Caco-2 (cell line): ENCODE results near the gene ADCY5. TPM values are rescaled to one million over a fixed set of nuclear protein-coding genes. Genes with fewer than 3 reads are reported as not detected.
A peak's percentile ranks its signal among the peaks of the same experiment; 100 is the strongest.

Experiments
- BruUV-seq: library from RNA; stranded (reverse); fragments of 400-500 nt; replicated peaks from 2 replicates; lab custom pipeline; 2021; lab: Mats Ljungman, UMichigan
- CTCF ChIA-PET: fragments of 300-600 bp; sonication (Branson Sonifier 250); formaldehyde crosslinking; loops from one replicate; lab custom pipeline; 2022; ENCODE audit warnings: antibody characterized with exemption; lab: Charles Lee
- POLR2A ChIA-PET: fragments of 300-600 bp; sonication (Branson Sonifier 250); formaldehyde crosslinking; loops from one replicate; lab custom pipeline; 2022; ENCODE audit warnings: antibody characterized with exemption; lab: Charles Lee
- DNase-seq, 2 experiments: peaks; one replicate each; pipeline versions ENCODE4 v3.0.0 to v3.0.0-alpha.2; 2020 to 2022
- H3K27me3 ChIP-seq: replicated peaks from 2 replicates; pipeline ENCODE4 v1.6.0; 2011; ENCODE audit warnings: low read length; ENCODE audit not compliant: control insufficient read depth, insufficient read depth
- H3K36me3 ChIP-seq: 2 replicates; pipeline ENCODE4 v1.5.1; 2011; ENCODE audit warnings: low read length; ENCODE audit not compliant: control insufficient read depth, insufficient read depth
- H3K4me1 ChIP-seq: fragments of 250-450 bp; sonication (Bioruptor Pico); 2 replicates; pipeline ENCODE4 v1.5.1; 2020; ENCODE audit warnings: mild to moderate bottlenecking
- H3K4me3 ChIP-seq: 2 replicates; pipeline ENCODE4 v1.5.1; 2011; ENCODE audit warnings: low read depth, mild to moderate bottlenecking, control low read depth, low read length
- H3K9me3 ChIP-seq: fragments of 250-450 bp; sonication (Bioruptor Pico); 2 replicates; pipeline ENCODE4 v1.5.1; 2020; ENCODE audit warnings: mild to moderate bottlenecking, moderate library complexity
- H3K27ac Mint-ChIP-seq: one replicate; pipeline ENCODE4 v1.8.0; 2022; ENCODE audit warnings: mixed read lengths; ENCODE audit not compliant: unreplicated experiment
- H3K27me3 Mint-ChIP-seq: one replicate; pipeline ENCODE4 v1.8.0; 2022; ENCODE audit warnings: mixed read lengths; ENCODE audit not compliant: insufficient read depth, unreplicated experiment
- H3K36me3 Mint-ChIP-seq: one replicate; pipeline ENCODE4 v1.8.0; 2022; ENCODE audit warnings: mild to moderate bottlenecking, mixed read lengths; ENCODE audit not compliant: insufficient read depth, unreplicated experiment
- H3K4me1 Mint-ChIP-seq: one replicate; pipeline ENCODE4 v1.8.0; 2022; ENCODE audit warnings: low read depth, mixed read lengths; ENCODE audit not compliant: unreplicated experiment
- H3K4me3 Mint-ChIP-seq: one replicate; pipeline ENCODE4 v1.8.0; 2022; ENCODE audit warnings: mild to moderate bottlenecking, moderate library complexity, mixed read lengths; ENCODE audit not compliant: unreplicated experiment
- H3K9me3 Mint-ChIP-seq: one replicate; pipeline ENCODE4 v1.8.0; 2022; ENCODE audit warnings: mixed read lengths; ENCODE audit not compliant: unreplicated experiment
- intact Hi-C: fragments of 100-400 bp; cut with micrococcal nuclease; formaldehyde crosslinking; loops from one replicate; pipeline ENCODE4 v1.10.0; 2022; ENCODE audit not compliant: unreplicated experiment
- total RNA-seq: library from RNA; stranded (reverse); gene quantifications from 2 replicates; pipeline ENCODE4 v1.2.3, GENCODE V29; 2022
- TF ChIP-seq, protein P1 (sequence below), 2 experiments: fragments of 200-600 bp in 1 of 2; IDR thresholded peaks; 1 replicate in 1 of 2; 2 replicates in 1 of 2; pipeline versions ENCODE4 v1.5.1 to v1.8.0; 2011 to 2022; ENCODE audit warnings: antibody characterized with exemption in 1 of 2, control low read depth in 1 of 2, inconsistent platforms in 1 of 2, low read depth in 1 of 2, low read length in 1 of 2, mild to moderate bottlenecking in 1 of 2, moderate library complexity in 1 of 2; ENCODE audit not compliant: insufficient read depth in 1 of 2, severe bottlenecking in 1 of 2, unreplicated experiment in 1 of 2

ADCY5 gene
- total RNA-seq, 1 experiment from 2014 or later = 0.91 TPM

DNA sequence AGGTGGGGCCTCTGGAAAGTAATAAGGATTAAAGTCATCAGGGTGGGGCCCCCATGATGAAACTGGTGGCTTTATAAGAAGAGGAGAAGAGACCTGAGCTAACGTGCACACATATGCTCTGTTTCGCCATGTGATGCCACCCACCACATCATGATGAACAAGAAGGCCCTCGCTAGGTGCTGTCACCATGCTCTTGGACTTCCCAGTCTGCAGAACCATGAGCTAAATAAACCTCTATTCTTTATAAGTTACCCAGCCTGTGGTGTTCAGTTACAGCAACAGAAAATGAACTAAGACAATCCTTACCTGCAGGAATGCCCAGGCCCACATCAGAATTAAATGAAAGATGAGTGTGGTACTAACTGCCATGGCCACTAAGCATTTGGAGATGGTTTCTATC, 79.8 kb downstream of the ADCY5 start:
- Histone ChIP-seq H3K4me1 (no peaks in the 10 kb centered on the region), H3K4me3 (no peak overlapping the region), H3K9me3 (no peaks in the 10 kb centered on the region), H3K36me3 (no peaks in the 10 kb centered on the region), H3K27me3 (no peaks in the 10 kb centered on the region)
- TF ChIP-seq, protein P1, sequence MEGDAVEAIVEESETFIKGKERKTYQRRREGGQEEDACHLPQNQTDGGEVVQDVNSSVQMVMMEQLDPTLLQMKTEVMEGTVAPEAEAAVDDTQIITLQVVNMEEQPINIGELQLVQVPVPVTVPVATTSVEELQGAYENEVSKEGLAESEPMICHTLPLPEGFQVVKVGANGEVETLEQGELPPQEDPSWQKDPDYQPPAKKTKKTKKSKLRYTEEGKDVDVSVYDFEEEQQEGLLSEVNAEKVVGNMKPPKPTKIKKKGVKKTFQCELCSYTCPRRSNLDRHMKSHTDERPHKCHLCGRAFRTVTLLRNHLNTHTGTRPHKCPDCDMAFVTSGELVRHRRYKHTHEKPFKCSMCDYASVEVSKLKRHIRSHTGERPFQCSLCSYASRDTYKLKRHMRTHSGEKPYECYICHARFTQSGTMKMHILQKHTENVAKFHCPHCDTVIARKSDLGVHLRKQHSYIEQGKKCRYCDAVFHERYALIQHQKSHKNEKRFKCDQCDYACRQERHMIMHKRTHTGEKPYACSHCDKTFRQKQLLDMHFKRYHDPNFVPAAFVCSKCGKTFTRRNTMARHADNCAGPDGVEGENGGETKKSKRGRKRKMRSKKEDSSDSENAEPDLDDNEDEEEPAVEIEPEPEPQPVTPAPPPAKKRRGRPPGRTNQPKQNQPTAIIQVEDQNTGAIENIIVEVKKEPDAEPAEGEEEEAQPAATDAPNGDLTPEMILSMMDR (IDR thresholded peaks at IDR 0.05; ENCODE audit: insufficient read depth in 1 of 2, low read depth in 1 of 2, low read length in 1 of 2, severe bottlenecking in 1 of 2, unreplicated experiment in 1 of 2) = no peak
- Mint-ChIP-seq H3K27me3 (peaks cover 6% of the 10 kb centered on the region), H3K9me3 (no peaks in the 10 kb centered on the region), H3K36me3 (no peaks in the 10 kb centered on the region), H3K4me3 (no peak overlapping the region), H3K27ac (no peak overlapping the region), H3K4me1 (no peaks in the 10 kb centered on the region)
- intact Hi-C loops = no loop called here
- ChIA-PET CTCF (no interaction called here), POLR2A (no interaction called here)
- no TSS peak for BruUV-seq
- DNase-seq = no peak

DNA sequence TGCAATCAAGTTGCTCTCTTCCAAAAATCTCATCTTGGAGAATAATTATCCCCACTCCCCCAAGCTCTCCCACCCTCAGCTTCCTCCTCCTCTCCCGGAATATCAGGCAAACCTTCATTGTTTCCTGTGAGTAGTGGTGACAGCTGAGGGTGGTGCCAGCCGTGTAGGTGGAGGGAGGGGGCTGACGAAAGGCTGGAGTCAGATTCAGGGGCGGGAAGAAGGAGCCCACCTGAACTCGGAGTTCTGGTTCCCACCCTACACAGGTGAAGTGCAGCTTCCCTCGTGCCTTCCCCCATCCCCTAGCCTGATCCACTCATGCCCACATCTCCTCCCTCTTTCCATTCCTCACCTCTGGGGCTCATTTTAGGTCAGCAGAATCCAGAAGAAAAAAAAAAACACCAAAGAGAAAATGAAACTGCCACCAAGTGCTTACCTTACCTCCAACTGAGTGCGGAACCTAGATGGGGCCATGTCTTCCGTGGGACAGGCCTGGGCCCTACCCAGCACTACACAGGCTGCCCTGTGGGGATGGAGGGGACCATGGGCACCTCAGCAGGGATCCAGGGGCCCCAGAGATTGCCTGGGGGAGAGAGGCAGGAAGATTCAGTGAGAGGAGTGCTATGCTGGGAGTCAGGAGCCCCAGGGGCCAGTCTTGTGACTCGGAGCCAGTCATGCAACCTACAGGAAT, 81.3 kb downstream of the ADCY5 start:
- CTCF ChIA-PET = no interaction called here
- POLR2A ChIA-PET = no interaction called here

DNA sequence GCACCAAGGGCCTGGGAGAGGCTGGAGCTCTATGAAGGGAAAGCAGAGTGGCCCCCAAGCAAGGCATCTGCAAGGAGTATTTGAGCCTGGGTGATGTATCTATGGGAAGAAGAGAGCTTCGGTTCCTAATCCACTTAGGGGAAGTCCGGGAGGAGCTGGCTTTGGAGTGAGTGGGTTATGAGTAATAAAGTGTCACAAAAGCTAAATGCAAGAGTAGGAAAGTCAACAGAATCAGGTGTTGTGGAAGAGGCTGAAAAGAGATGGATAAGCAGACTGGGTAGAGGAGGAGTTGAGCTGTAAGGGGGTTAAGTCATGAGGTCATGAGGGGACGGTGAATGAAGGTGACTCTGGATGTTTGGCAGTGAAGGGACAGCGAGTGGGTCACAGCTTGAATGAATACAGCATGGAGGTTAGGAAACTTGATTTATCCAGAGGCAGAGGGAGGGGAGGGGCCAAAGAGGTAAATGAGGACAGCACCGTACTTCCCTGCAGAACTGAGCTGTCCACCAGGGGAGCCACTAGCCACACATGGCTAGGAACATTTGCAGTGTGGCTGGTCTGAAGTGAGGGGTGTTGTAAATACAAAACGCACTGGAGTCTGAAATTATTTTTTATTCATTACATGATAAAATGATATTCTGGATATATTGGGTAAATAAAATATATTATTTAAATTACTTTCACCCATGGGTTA, 83.3 kb downstream of the ADCY5 start:
- H3K27me3 ChIP-seq = no peaks in the 10 kb centered on the region
- Mint-ChIP-seq H3K36me3 (no peaks in the 10 kb centered on the region), H3K9me3 (no peaks in the 10 kb centered on the region), H3K4me1 (no peaks in the 10 kb centered on the region), H3K27me3 (peaks cover 4% of the 10 kb centered on the region), H3K4me3 (no peak overlapping the region), H3K27ac (no peak overlapping the region)
- ChIA-PET POLR2A (no interaction called here), CTCF (interaction anchor here (1.0 to 1.1 kb wide), 2 partner anchors 10 to 124 kb away, joined by 3 to 5 read pairs; no protein-coding TSS in a partner anchor)
- no peaks in the 10 kb centered on the region for H3K4me1 ChIP-seq
- TF ChIP-seq, protein P1 (IDR thresholded peaks at IDR 0.05; ENCODE audit: insufficient read depth in 1 of 2, low read depth in 1 of 2, low read length in 1 of 2, severe bottlenecking in 1 of 2, unreplicated experiment in 1 of 2) = peak; percentile 31 to 61
- no peak overlapping the region for H3K4me3 ChIP-seq
- peak in 1 of 2 experiments; percentile 37 for DNase-seq
- no TSS peak for BruUV-seq
- no peaks in the 10 kb centered on the region for H3K36me3 ChIP-seq
- intact Hi-C loops = no loop called here
- no peaks in the 10 kb centered on the region for H3K9me3 ChIP-seq

More for the DNA sequence above, 81.3 kb downstream of the ADCY5 start:
- no TSS peak for BruUV-seq
- intact Hi-C loops = no loop called here
- Histone ChIP-seq H3K36me3 (no peaks in the 10 kb centered on the region), H3K9me3 (no peaks in the 10 kb centered on the region), H3K4me3 (no peak overlapping the region), H3K27me3 (no peaks in the 10 kb centered on the region), H3K4me1 (no peaks in the 10 kb centered on the region)
- Mint-ChIP-seq H3K36me3 (no peaks in the 10 kb centered on the region), H3K4me3 (no peak overlapping the region), H3K27ac (no peak overlapping the region), H3K27me3 (peaks cover 4% of the 10 kb centered on the region), H3K4me1 (no peaks in the 10 kb centered on the region), H3K9me3 (no peaks in the 10 kb centered on the region)
- TF ChIP-seq, protein P1 (IDR thresholded peaks at IDR 0.05; ENCODE audit: insufficient read depth in 1 of 2, low read depth in 1 of 2, low read length in 1 of 2, severe bottlenecking in 1 of 2, unreplicated experiment in 1 of 2) = no peak
- DNase-seq = no peak
